Endothelial cell of umbilical vein (primary cell): ENCODE data around the gene FRMD7. TPM values are rescaled to one million over a fixed set of nuclear protein-coding genes. Genes with fewer than 3 reads are reported as not detected.

Source experiments
- BruUV-seq: library from RNA; stranded (reverse); fragments of 400-500 nt; replicated peaks from 2 replicates; lab custom pipeline; 2021; lab: Mats Ljungman, UMichigan
- CTCF ChIA-PET: fragments of 300-600, 350-600 bp; sonication (Branson Sonifier 250); formaldehyde crosslinking; loops from one replicate; lab custom pipeline; 2021; ENCODE audit warnings: antibody characterized with exemption, inconsistent platforms; lab: Charles Lee
- POLR2A ChIA-PET: fragments of 300-600, 350-600 bp; sonication (Branson Sonifier 250); formaldehyde crosslinking; loops from one replicate; lab custom pipeline; 2021; ENCODE audit warnings: antibody characterized with exemption, inconsistent platforms; lab: Charles Lee
- DNase-seq: peaks from one replicate; pipeline ENCODE4 v3.0.0-alpha.2; 2011; ENCODE audit warnings: low read depth, low spot score
- FAIRE-seq: peaks from 2 replicates; lab custom pipeline; 2011; peaks lifted over from hg19 to GRCh38; lab: Jason Lieb, UNC
- H2AFZ ChIP-seq: 2 replicates; pipeline ENCODE4 v1.6.0; 2012; ENCODE audit warnings: low read depth, low read length, control low read depth, inconsistent platforms
- H3K27ac ChIP-seq: 2 replicates; pipeline ENCODE4 v1.5.1; 2011; ENCODE audit warnings: low read depth, mild to moderate bottlenecking, control low read depth, low read length, moderate library complexity; ENCODE audit not compliant: insufficient read depth
- H3K27me3 ChIP-seq, 2 experiments: 2 replicates each; pipeline versions ENCODE4 v1.6.0 to v1.6.1; 2011; ENCODE audit warnings: low read length in 2 of 2, mixed read lengths in 1 of 2; ENCODE audit not compliant: control insufficient read depth in 2 of 2, insufficient read depth in 2 of 2
- H3K36me3 ChIP-seq, 2 experiments: 2 replicates in 1 of 2; 3 replicates in 1 of 2; pipeline ENCODE4 v1.5.1; 2011; ENCODE audit warnings: low read length in 2 of 2, mild to moderate bottlenecking in 1 of 2, moderate library complexity in 1 of 2; ENCODE audit not compliant: control insufficient read depth in 2 of 2, insufficient read depth in 2 of 2; ENCODE audit errors: extremely low read depth in 1 of 2
- H3K4me1 ChIP-seq: 3 replicates; pipeline ENCODE4 v1.5.1; 2011; ENCODE audit warnings: mild to moderate bottlenecking, low read length; ENCODE audit not compliant: control insufficient read depth, insufficient read depth; ENCODE audit errors: extremely low read depth
- H3K4me2 ChIP-seq: 2 replicates; pipeline ENCODE4 v1.6.1; 2011; ENCODE audit warnings: low read length, control low read depth, mixed read lengths; ENCODE audit not compliant: insufficient read depth
- H3K4me3 ChIP-seq, 3 experiments: fragments of 200-600 bp in 1 of 3; sonication (generic), shearing (Covaris generic) in 1 of 3; replicated peaks in 1 of 3; 2 replicates each; pipeline ENCODE4 v1.5.1; 2011 to 2016; ENCODE audit warnings: control low read depth in 3 of 3, low read length in 3 of 3, mild to moderate bottlenecking in 2 of 3, inconsistent platforms in 1 of 3, low read depth in 1 of 3, moderate library complexity in 1 of 3; ENCODE audit not compliant: insufficient read depth in 1 of 3
- H3K79me2 ChIP-seq: 2 replicates; pipeline ENCODE4 v1.6.0; 2012; ENCODE audit warnings: low read length, inconsistent platforms; ENCODE audit not compliant: control insufficient read depth, insufficient read depth
- H3K9ac ChIP-seq: replicated peaks from 2 replicates; pipeline ENCODE3; 2011; ENCODE audit warnings: low read length, control low read depth; ENCODE audit not compliant: insufficient read depth; ENCODE audit errors: extremely low read depth
- H3K9me1 ChIP-seq: replicated peaks from 3 replicates; pipeline ENCODE4 v1.6.0; 2011; ENCODE audit warnings: mild to moderate bottlenecking, low read length; ENCODE audit not compliant: control insufficient read depth, insufficient read depth; ENCODE audit errors: extremely low read depth
- H3K9me3 ChIP-seq: replicated peaks from 2 replicates; pipeline ENCODE4 v1.5.1; 2012; ENCODE audit warnings: low read length, inconsistent platforms; ENCODE audit not compliant: control insufficient read depth, insufficient read depth
- H4K20me1 ChIP-seq: replicated peaks from 2 replicates; pipeline ENCODE3; 2011; ENCODE audit warnings: mild to moderate bottlenecking, low read length; ENCODE audit not compliant: control insufficient read depth, insufficient read depth; ENCODE audit errors: extremely low read depth
- EZH2 ChIP-seq: IDR thresholded peaks from 2 replicates; pipeline ENCODE4 v1.6.1; 2012; ENCODE audit warnings: borderline replicate concordance, low read depth, mild to moderate bottlenecking, moderate library complexity, low read length, inconsistent platforms; ENCODE audit not compliant: severe bottlenecking
- FOS ChIP-seq: IDR thresholded peaks from 2 replicates; pipeline ENCODE4 v1.6.1; 2011; ENCODE audit warnings: mild to moderate bottlenecking, low read length, moderate library complexity, borderline replicate concordance; ENCODE audit not compliant: insufficient read depth
- GATA2 ChIP-seq: IDR thresholded peaks from 2 replicates; pipeline ENCODE4 v1.7.0; 2011; ENCODE audit warnings: low read depth, mild to moderate bottlenecking, moderate library complexity, mixed read lengths, low read length; ENCODE audit not compliant: insufficient read length, insufficient read depth
- MYC ChIP-seq: IDR thresholded peaks from one replicate; pipeline ENCODE4 v1.6.1; 2011; ENCODE audit warnings: mild to moderate bottlenecking, low read depth, low read length
- POLR2A ChIP-seq: IDR thresholded peaks from 2 replicates; pipeline ENCODE4 v1.6.1; 2012; ENCODE audit warnings: low read depth, mild to moderate bottlenecking, control low read depth, low read length
- POLR2AphosphoS5 ChIP-seq: IDR thresholded peaks from 2 replicates; pipeline ENCODE4 v1.6.1; 2012; ENCODE audit warnings: low read depth, mild to moderate bottlenecking, control low read depth, low read length, moderate library complexity; ENCODE audit not compliant: insufficient read depth
- dilution Hi-C: fragments of 300-500 bp; cut with MboI; formaldehyde crosslinking; loops from one replicate; pipeline ENCODE4 v1.15.0; 2019; ENCODE audit warnings: low sequenced_read_pairs; ENCODE audit not compliant: extremely low pct_ligation_motif_present
- intact Hi-C: fragments of 100-400 bp; cut with micrococcal nuclease; formaldehyde crosslinking; loops from one replicate; pipeline ENCODE4 v1.10.0; 2022
- polyA plus RNA-seq, 4 experiments: library from polyadenylated mRNA; depleted of rRNA in 3 of 4; stranded (reverse) in 3 of 4; unstranded in 1 of 4; fragments of >200 nt; gene quantifications; 2 replicates each; pipeline versions ENCODE4 v1.2.1 to v1.2.3, GENCODE V29; 2011 to 2012; ENCODE audit warnings: missing spikeins in 1 of 4
- total RNA-seq: library from RNA; stranded (reverse); gene quantifications from 2 replicates; pipeline ENCODE4 v1.2.3, GENCODE V29; 2021
- TF ChIP-seq, protein P1 (sequence below), 2 donors: IDR thresholded peaks; 1 replicate in 1 of 2; 2 replicates in 1 of 2; pipeline ENCODE4 v1.5.1; 2011; ENCODE audit warnings: low read length in 2 of 2, mild to moderate bottlenecking in 2 of 2, moderate library complexity in 2 of 2, control low read depth in 1 of 2, inconsistent platforms in 1 of 2, low read depth in 1 of 2; ENCODE audit not compliant: insufficient read depth in 1 of 2; ENCODE audit errors: extremely low read depth in 1 of 2

Gene FRMD7
- total and polyA plus RNA-seq, 2 donors (not counting 3 experiments of a cell fraction or from before 2014, with no cell fraction given): not detected

DNA sequence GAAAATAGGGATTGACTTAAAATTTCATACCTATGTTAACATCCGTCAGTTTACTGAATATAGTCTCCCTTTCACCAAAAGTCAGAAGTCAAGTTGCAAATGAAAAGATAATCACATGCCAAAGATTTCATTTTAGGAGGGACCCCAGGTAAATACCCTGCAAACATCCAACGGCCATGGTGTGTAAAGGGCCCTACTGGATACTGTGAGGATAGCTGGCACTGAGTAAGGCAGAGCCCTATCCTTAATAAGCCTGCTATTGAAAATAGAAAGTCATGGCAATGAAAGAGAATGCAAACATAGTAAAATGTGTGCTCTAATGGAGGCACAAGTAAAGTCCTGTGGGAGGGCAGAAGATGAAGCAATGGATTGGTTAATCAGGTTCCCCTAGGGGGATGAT, 83.8 kb downstream of the FRMD7 start:
- no peak overlapping the region for H3K4me3 ChIP-seq
- no peaks in the 10 kb centered on the region for H3K36me3 ChIP-seq
- FAIRE-seq: no peak
- POLR2A ChIA-PET: no interaction called here
- BruUV-seq: no TSS peak
- no peak overlapping the region for H3K27ac ChIP-seq
- CTCF ChIA-PET: no interaction called here
- intact Hi-C loops (no loop called here), dilution Hi-C loops (no loop called here)
- H3K9me1 ChIP-seq: no peaks in the 10 kb centered on the region
- H4K20me1 ChIP-seq: no peaks in the 10 kb centered on the region
- H3K79me2 ChIP-seq: no peaks in the 10 kb centered on the region
- no peaks in the 10 kb centered on the region for H3K9me3 ChIP-seq
- no peak overlapping the region for H2AFZ ChIP-seq
- no peaks in the 10 kb centered on the region for H3K4me1 ChIP-seq
- TF ChIP-seq, protein P1, sequence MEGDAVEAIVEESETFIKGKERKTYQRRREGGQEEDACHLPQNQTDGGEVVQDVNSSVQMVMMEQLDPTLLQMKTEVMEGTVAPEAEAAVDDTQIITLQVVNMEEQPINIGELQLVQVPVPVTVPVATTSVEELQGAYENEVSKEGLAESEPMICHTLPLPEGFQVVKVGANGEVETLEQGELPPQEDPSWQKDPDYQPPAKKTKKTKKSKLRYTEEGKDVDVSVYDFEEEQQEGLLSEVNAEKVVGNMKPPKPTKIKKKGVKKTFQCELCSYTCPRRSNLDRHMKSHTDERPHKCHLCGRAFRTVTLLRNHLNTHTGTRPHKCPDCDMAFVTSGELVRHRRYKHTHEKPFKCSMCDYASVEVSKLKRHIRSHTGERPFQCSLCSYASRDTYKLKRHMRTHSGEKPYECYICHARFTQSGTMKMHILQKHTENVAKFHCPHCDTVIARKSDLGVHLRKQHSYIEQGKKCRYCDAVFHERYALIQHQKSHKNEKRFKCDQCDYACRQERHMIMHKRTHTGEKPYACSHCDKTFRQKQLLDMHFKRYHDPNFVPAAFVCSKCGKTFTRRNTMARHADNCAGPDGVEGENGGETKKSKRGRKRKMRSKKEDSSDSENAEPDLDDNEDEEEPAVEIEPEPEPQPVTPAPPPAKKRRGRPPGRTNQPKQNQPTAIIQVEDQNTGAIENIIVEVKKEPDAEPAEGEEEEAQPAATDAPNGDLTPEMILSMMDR (IDR thresholded peaks at IDR 0.05; ENCODE audit: extremely low read depth in 1 of 2, insufficient read depth in 1 of 2, low read depth in 1 of 2, low read length in 2 of 2): no peak
- TF ChIP-seq EZH2 (no peak), POLR2AphosphoS5 (no peak), GATA2 (no peak), MYC (no peak), POLR2A (no peak)
- no peak overlapping the region for H3K9ac ChIP-seq
- no peaks in the 10 kb centered on the region for H3K27me3 ChIP-seq
- no peak for DNase-seq
- no peak overlapping the region for H3K4me2 ChIP-seq

DNA sequence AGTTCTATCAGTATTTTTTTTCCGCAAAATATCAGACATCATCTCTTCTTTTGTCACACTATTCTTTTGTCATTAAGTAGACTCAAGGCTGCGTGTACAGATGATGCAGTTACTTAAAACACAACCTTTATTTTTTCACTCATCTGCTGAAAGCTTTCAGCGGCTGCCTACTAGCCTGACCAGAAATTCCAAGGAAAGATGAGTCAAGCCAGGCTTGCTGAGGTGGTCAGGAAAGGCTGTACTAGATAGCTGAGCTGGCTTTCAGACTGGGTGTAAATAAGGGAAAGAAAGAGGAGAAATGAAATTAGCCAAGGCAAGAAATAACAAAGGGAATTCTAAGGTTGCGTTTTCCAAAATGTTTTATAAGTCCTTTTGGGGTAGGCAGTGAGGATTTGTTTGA, 86.8 kb downstream of the FRMD7 start:
- no peaks in the 10 kb centered on the region for H3K9me1 ChIP-seq
- no peaks in the 10 kb centered on the region for H3K9me3 ChIP-seq
- peak; percentile 48 for FAIRE-seq
- no peaks in the 10 kb centered on the region for H4K20me1 ChIP-seq
- no peak overlapping the region for H3K9ac ChIP-seq
- dilution Hi-C loops: no loop called here
- BruUV-seq: no TSS peak
- peak; percentile 2 for DNase-seq
- no peak overlapping the region for H3K4me2 ChIP-seq
- no peak overlapping the region for H2AFZ ChIP-seq
- intact Hi-C loops: no loop called here
- ChIA-PET CTCF (interaction anchor here (1.1 kb wide), 1 partner anchor 30 kb away, joined by 3 read pairs; no protein-coding TSS in a partner anchor), POLR2A (no interaction called here)
- no peak overlapping the region for H3K4me3 ChIP-seq
- H3K79me2 ChIP-seq: no peaks in the 10 kb centered on the region
- H3K36me3 ChIP-seq: no peaks in the 10 kb centered on the region
- no peaks in the 10 kb centered on the region for H3K4me1 ChIP-seq
- no peaks in the 10 kb centered on the region for H3K27me3 ChIP-seq
- TF ChIP-seq FOS (peak; percentile 16), POLR2A (no peak)
- TF ChIP-seq, protein P1 (IDR thresholded peaks at IDR 0.05; ENCODE audit: extremely low read depth in 1 of 2, insufficient read depth in 1 of 2, low read depth in 1 of 2, low read length in 2 of 2): no peak
- no peak overlapping the region for H3K27ac ChIP-seq
